Fibroblast of villous mesenchyme (primary cell): Measurements from ENCODE around the gene TMEM229B. TPM values are rescaled to one million over a fixed set of nuclear protein-coding genes. Genes with fewer than 3 reads are reported as not detected.

Experiments
- DNase-seq: peaks from one replicate; pipeline ENCODE4 v3.0.0-alpha.2; 2010; ENCODE audit warnings: low read depth
- H3K4me3 ChIP-seq: 2 replicates; pipeline ENCODE4 v1.5.1; 2011; ENCODE audit warnings: low read depth, mild to moderate bottlenecking, low read length
- CTCF ChIP-seq: IDR thresholded peaks from 2 replicates; pipeline ENCODE4 v1.5.1; 2012; ENCODE audit warnings: low read depth, mild to moderate bottlenecking, low read length; ENCODE audit not compliant: insufficient read depth
- total RNA-seq: library from RNA; depleted of rRNA; stranded (reverse); fragments of >200 nt; gene quantifications from 2 replicates; pipeline ENCODE4 v1.2.3, GENCODE V29; 2012

TMEM229B gene
- total RNA-seq, 1 donor: 0.43 TPM

- no peak for TF ChIP-seq CTCF
- no peak for DNase-seq
- no peak overlapping the region for H3K4me3 ChIP-seq
Observed at GRCh38 chr14:67510121-67510520, 21.6 kb upstream of the TMEM229B start.

GRCh38 chr14:67508956-67509355, 20.4 kb upstream of the TMEM229B start:
- no peak for DNase-seq
- H3K4me3 ChIP-seq: no peak overlapping the region
- no peak for TF ChIP-seq CTCF

GRCh38 chr14:67505254-67505653, 16.7 kb upstream of the TMEM229B start:
- TF ChIP-seq CTCF: no peak
- H3K4me3 ChIP-seq: no peak overlapping the region
- DNase-seq: no peak

- DNase-seq: no peak
- no peak overlapping the region for H3K4me3 ChIP-seq
- TF ChIP-seq CTCF: no peak
Observed at GRCh38 chr14:67503331-67503730, 14.8 kb upstream of the TMEM229B start.

GRCh38 chr14:67502867-67503266, 14.3 kb upstream of the TMEM229B start:
- TF ChIP-seq CTCF: no peak
- H3K4me3 ChIP-seq: no peak overlapping the region
- no peak for DNase-seq

GRCh38 chr14:67501670-67502069, 13.1 kb upstream of the TMEM229B start:
- no peak for TF ChIP-seq CTCF
- DNase-seq: no peak
- no peak overlapping the region for H3K4me3 ChIP-seq

GRCh38 chr14:67500981-67501380, 12.5 kb upstream of the TMEM229B start:
- no peak for TF ChIP-seq CTCF
- H3K4me3 ChIP-seq: no peak overlapping the region
- no peak for DNase-seq
